Inferior parietal cortex (tissue), 1 donor: ENCODE measurements around the gene SELP.

ENCODE experiments used
- DNase-seq: peaks from one replicate; pipeline ENCODE4 v3.0.0-alpha.2; 2016; ENCODE audit errors: extremely low spot score

The SELP gene

DNA sequence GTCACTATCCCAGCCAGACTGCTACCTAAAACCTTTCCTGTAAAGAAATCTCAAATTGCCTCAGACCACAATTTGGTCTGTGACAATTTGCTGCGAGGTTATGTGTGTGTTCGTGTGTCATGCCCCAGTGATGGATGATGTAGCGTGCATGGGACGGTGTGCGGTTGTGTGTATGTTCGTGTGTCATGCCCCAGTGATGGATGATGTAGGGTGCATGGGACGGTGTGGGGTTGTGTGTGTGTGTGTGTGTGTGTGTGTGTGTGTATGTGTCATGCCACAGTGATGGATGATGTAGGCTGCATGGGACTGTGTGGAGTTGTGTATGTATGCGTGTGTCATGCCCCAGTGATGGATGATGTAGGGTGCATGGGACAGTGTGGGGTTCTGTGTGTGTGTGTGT lies 9.4 kb downstream of the SELP start:
- DNase-seq, result no peak

DNA sequence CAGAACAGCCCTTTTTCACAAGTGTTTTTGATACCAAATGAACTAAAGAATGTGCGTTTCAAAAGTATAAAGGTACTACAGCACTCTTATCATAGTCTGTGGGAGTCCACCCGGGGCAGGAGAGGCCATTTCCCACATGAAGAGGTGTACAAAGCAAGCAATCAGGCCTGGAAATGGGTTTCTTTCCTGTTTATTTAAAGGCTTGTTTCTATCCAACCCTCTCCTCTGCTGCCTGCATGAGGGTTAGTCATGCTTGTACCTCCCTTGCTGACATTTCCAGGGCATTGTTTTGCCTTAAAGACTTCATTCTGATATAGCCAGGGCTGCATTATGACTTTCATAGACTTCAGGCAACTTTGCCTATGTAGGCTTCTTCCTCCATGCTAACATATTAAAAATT lies 11.6 kb downstream of the SELP start:
- DNase-seq, result no peak

DNA sequence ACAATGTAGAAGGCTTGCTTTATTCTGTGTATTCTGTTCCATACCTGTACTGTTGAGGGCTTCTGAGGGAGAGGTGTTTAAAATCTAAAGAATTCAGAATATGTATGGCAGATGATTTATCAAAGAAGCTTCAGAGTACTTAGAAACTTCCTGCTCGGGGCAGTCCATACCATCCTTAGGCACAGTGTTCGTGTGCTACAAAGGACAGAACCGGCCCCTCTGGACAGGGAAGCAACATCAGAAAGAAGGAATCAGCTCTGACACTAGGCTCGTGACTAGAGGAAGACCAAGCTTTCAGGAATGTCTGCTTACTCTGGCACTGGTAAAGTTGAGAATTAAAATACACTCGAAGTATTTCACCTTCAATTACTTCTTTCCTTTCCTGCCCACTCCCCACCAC lies 14.1 kb downstream of the SELP start:
- DNase-seq, result no peak

DNA sequence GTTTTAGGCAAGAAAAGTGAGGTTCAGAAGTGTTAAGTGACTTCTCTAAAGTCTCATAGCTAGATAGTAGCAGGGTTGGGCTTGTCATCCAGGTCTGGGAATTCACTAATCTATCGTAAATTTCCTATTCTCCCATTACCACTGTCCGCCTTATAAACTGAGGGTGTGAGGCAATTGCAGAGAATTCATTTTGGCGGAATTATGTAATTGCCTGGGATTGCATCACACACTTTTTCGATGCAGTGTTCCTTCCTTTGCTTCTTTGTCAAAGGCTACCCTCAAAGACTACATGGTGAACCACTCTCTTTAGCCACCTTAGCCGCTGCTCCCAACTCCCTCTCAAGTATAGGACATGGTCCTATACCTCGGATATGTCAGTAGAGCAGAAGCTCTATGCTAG lies 19.1 kb downstream of the SELP start:
- DNase-seq, result no peak

DNA sequence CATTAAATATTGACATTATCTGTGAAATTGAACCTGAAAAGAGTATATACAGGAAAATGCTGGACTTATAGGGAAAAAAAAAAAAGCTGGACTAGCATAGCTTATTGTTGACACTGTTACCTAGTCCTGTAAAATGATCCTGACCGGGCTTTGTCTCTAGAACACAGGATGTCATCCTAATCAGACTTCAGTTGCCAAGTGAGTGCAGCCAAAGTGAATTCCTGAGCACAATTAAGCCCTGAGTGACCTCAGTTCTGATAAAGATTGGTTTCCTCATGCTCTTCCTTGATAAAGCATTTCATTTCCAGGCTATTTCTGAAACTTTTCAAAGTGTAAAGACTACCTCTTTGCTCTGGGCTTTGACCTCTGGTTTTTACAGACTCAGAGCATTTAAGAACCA lies 19.8 kb downstream of the SELP start:
- no peak for DNase-seq

DNA sequence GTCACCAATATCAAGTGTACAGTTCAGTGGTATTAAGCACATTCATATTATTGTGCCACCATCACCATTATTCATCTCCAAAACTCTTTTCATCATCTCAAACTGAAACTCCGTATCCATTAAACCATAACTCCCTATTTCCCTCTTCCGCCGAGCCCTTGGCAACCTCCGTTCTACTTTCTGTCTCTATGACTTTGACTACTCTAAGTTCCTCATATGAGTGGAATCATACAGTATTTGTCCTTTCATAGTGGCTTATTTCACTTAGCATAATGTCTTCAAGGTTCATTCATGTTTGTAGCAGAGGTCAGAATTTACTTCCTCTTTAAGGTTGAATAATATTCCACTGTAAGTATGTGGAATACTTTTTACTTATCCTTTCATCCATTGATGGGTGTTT lies 21.7 kb downstream of the SELP start:
- no peak for DNase-seq

DNA sequence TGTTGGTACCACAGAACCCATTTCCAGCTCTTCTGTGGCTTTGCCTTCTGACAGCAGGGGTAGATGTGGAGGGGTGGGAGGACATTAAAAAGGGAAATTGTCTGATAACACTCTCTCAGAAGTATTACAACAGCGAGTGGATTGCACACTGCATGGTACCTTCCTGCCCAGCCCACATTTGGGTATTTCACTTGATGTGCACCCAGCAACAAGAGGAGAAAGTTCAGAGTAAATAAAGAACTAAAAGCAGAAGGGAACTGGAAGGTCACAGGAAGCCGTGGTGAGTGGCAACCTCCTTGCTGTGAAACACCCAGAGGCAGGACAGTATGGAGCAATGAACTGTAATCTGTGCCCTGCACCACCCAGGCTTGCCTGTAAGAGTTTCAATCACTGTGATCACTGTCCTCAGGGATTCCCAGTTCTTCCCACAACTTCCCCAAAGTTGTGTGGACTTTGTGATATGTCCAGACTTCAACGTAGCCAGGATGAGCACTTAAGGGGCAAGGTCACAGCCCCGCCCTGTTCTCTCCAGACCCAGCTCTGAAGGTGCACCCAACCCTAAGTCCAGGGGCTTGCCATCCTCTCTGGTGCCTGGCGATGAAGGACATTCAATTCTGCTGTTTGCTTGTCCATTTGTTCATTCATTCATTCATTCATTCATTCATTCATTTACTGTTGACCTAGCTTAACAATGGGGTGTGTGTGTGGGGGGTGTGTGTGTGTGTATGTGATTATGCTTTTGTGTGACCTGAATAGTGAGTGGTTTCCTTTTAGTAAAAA lies 25.0 kb downstream of the SELP start:
- DNase-seq, result no peak

DNA sequence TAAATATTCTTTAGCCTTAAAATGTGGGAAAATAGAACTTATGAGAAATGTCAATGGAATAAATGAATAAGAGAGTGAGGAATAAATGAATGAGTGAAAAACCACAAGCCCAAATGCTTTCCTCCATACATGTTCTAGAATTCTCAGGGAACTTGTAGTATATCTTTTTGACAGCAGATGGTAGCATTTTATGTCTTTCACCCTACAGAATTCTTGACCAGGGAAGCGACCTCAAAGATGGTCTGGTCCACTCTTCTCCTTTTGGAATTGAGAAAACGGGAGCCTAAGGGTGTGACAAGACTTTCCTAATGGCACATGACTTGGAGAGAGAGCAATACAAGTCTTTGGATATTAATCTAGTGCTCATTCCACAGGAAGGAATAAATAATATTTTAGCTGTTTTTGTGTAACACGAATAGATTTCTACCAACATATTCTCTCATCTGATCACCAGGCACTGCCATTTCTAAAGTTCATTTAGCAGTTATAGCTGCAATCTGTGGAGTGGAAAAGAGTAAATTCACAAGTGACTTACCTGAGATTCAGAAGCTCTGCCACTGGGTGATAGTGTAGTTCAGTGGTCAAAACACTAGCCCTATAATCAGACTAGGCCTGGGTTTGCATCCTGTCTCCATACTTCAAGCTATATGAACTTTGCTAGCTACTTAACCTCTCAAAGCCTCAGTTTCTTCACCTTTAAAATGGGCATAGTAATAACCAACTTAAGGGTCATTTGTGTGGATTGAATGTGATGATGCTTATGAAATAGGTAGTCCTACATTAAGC lies 28.6 kb downstream of the SELP start:
- peak; percentile 58 for DNase-seq

DNA sequence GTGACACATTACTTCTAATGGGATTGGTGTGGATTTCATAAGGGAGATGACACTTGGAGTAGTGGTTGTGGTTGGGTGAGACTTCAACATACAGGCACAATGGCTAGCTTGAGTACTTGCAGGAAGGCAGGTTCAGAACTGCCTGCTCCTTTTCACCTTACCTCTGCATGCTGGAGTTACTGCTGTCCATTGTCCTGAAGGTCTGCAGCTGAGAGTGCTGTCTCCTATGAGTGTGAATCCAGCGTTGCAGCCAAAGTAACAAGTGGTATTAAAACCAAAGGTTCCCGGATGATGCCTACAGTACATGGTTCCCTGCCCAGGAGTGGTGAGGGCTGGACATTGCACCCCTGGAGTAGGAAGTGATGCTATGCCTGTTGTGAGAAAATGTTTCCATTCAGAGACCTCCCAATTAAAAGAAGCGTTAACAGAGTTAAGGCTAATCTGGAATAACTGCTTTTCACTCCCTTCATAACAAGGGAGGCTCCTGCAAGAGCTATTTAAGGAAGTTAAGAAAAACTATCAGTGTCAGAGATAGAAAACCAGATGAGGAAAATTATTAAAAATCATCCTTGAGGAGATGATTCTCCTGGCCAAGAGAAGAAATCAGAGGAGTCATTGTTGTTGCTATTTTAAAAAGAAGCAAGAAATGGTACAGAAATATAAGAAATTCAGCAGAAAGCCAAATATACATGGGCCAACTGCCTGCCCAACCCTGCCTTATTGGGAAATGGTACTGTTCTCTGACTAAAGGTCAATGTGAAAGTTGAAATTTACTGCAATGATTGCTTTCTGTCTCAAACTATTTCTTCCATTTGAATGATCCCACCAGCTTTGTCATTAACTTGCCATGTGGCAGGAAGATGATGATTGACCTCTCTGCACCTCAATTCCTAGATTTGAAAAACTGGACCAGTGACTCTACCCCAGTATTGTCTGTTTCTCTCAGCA lies 33.9 kb downstream of the SELP start:
- no peak for DNase-seq

DNA sequence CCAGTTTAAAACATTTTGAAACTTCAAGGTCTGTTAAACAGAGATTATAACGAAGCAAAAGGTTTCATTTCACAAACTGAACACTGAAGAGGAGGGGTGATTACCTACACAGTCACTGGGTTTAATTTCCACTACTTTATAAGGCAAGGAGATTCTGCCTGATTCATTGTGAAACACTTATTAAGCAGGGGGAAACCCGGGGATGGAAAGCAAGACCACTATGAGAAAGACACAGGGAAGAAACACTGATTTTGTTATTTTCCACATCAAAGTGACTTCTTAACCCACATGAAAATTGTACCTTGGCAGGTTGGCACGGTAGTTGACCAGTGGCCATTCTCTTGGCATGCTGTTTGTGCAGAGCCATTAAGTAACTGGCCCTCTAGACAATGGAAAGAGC lies 35.5 kb downstream of the SELP start:
- no peak for DNase-seq

DNA sequence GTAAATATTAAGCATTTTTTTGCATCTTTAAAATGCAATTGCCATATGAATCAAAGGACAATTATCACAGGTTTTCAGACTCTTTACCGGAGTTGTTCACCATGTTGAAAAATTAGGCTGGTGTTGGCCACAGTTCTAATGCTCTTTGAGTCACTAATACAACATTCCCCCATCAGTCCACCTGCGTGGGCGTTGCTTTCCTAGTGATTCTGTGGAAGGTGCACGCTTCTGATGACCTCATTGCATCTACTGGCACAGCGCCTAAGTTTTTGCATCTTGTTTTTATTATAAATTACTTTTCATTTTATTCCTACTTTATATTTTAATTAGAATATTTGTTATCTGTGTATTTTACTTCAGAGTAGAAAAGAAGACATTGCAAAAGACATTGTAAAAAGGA lies 39.0 kb downstream of the SELP start:
- no peak for DNase-seq

DNA sequence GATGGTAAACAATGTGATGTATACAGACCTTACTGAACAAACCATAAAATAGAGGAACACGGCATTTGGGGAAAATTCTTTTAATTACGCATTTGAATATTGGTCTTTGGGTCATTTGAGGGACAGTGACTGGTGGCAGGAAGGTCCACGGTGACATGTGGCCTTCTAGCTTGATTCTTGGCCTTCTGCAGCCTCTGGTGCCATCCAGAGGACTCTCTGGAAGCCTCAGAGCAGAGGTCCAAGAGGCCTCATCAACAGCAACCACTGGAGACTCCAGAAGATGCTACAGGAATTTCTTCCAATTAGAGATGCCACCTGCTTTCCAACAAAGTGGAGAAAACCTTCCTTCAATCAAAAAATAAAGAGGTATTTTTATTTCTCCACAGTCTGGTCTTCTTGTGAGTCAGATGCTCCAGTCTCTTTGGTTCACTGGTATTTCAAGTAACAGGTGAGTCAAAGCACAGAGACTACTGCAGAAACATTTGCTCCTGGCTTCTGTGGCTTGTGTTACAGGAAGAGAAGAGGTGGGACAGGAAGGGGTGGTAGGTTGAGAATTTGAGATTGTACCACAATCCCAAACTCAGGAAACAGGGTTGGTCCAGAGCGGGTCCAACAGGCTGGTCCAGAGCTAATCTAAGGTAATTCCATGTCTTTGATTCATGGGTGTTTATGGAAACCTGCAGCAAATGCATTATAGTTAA lies 41.0 kb downstream of the SELP start:
- DNase-seq, result no peak

DNA sequence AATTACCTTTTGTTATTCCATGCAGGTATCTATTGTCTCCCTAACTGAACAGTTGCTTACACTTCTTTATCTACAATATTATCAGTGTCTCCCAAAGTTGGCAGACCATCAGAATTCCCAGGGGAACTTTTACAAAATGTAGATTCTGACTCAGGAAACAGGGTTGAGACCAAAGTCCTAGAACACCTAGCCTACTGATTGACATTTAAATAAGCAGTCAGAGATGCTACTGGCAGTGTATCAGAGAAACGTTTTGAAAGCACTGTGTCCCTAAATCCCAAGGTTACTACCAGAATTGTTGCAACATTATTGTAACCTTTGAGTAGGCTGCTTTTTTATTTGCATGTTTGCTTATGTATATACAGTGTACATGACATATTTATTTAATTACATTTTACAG lies 41.8 kb downstream of the SELP start:
- no peak for DNase-seq

DNA sequence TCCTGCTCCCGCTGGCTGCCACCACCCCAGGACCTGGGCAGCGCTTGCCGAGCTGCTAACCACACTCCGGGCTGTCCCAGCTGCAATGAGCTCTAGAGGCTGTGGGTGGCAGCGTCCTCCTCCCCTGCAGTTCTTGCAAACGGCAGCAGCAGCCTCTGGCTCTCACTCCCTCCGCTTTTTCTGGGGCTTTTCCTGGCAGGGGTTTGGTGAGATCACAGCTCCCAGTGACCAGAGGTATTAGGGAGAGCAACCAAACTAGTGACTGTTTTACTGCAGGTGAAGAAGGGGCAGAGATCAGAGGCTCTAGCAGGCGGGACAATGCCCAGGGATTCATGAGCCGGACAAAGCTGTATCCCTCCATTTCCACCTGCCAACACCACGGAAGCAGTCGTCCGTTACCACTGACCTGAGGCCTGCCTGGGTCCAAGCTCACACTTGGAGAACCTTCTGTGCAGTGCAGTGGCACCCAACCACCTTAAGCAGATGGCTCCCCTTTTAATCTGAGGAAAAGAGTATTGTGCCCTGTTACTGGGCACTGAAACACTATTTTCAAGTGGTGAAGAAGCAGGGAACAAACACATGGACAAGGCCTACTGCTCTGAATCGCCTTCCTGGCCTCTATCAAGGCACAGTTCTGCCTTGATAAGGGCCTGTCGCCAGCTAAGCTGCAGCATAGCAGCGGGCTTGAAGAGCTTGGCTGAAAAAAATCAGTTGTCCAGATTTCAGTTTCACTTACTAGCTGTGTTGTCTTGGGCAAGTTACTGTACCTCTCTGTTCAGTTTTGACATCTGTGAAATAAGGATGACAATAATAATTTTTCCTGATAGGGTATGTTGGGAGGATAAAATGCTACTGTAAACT lies 43.3 kb downstream of the SELP start, which contains the start of gene F5:
Gene F5 (minus strand): TSS at position 87 of the 861 bp plus-strand sequence. CDS start 95 bp downstream, outside the sequence.
- peak; percentile 63 for DNase-seq

DNA sequence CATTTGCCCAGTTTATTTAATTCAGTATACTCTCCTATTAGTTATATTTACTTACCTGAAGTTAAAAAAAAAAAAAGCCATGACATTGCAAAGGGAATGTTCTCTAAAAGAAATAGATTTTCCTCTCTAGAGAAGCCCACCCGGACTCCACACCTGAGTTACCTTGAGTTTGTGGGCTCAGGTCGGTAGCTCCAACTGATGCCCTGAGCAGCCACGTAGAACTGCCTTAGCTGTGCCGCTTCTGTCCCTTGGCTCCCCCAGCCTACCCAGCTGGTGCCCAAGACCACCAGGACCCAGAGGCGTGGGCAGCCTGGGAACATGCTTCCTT lies 43.9 kb downstream of the SELP start:
- no peak for DNase-seq

DNA sequence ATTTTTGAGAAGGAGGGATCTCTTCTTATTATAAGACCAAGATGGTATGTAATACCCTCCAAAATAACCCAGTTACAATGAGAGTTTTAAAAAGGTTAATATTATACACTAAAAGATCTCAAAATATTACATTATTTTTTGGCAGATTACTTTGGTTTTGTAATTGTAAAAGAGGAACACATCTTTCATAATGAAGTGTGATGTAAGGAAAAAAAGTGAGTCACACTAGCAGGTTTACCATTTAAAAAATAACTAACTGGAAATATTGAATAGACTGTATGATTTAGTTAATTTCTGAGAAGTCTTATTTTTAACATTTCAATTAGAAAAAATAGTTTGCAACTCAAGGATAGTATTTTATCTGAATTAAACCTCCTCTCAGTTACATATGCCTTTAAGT lies 44.7 kb downstream of the SELP start:
- no peak for DNase-seq

DNA sequence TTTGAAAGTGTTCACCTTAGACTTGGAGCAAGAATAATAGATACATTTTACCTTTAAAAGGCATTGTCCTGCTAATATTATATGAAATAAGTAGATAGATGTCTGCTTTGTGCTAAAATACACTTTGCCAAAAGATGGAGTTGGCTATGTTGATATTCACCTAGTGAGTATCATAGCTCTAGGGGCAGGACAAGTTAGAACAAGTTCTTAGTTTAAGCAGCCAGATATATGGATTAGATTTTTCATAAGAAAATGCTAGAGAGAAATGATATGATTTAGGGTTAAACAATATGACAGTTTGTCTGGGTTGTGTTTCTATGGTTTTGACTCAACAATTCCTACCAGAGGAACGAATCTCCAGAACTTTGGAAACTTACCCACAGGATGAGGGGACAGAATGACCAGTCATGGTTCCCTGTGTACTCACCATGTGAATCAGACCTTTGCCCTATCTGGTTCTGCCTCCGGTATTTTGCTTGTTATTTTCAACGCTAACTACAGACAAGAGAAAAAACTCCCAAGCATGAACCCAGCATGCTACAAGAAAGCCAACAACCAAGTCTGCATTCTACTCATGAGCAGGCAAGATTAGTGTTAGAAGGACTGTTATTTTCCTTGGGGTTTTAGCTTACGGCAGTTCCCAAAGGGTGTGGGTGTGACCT lies 45.3 kb downstream of the SELP start:
- no peak for DNase-seq

DNA sequence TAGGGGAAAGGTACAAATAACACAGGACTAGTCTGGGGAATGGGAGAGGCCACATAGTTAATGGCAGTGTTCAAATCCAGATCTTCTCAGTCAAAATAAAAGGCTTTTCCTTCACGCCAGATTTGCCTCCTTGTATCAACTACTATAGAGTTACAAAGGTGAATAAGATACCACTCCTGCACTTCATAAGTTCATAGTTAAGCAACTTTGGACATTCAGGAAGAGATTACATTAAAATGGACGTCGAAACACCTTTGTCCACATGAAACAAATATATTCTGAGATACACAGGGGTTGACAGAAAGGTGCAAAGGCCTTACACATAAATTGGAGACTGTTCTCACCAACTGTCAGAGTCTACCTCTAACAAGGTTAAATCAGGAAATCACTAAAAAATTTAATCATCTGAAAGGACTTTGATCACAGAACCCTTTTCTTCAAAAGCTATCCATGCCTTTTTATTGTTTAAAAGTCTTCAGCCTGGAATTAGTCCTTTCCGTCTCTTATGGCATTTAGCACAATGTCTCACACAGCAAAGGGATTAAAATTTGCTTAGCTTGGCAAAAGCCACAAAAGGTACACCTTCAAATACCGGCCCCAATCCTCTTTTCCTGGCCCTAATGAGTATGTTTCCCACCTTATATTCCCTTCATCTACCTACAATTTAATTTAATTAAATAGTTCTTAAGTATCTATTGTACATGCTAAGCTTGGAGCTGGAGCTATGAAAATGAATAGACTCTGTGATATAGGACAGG lies 51.8 kb downstream of the SELP start:
- DNase-seq, result no peak

DNA sequence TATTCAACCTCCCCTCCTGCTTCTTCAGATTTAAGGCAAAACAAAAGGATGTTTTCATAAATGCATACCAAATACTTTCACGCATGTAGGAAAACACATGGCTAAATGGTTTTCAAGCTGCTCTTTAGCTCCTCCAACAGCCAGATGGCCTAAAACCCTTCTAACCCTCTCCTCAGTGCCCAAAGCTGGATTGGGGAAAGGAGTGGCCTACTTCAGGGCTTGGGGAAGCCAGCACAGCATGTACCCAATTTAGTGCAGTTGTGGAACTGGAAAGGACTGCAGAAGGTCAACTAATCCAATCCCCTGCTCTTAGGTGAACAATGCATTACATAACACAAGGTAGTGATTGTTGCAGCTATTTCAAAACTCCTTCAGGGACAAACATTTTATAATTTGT lies 53.0 kb downstream of the SELP start:
- no peak for DNase-seq
